K562 (cell line): Measurements from ENCODE around the gene POLA1. TPM values are rescaled to one million over a fixed set of nuclear protein-coding genes. Genes with fewer than 3 reads are reported as not detected.

Source experiments
- ARID1B ChIP-seq: fragments of 450-650 bp; IDR thresholded peaks from 2 replicates; pipeline ENCODE4 v1.6.1; 2016; ENCODE audit warnings: antibody characterized with exemption, mild to moderate bottlenecking, inconsistent platforms
- CTCF ChIP-seq, 3 experiments: IDR thresholded peaks in 2 of 3; conservative IDR thresholded peaks in 1 of 3; 2 replicates each; pipeline ENCODE4 v1.5.1; 2011 to 2012; ENCODE audit warnings: low read length in 3 of 3, mild to moderate bottlenecking in 3 of 3, control low read depth in 2 of 3, improper control_type of control experiment in 1 of 3, inconsistent platforms in 1 of 3, low read depth in 1 of 3, mixed read lengths in 1 of 3, moderate library complexity in 1 of 3; ENCODE audit not compliant: insufficient read depth in 2 of 3
- CXXC5 ChIP-seq: fragments of 250-450 bp; sonication (Bioruptor Pico); IDR thresholded peaks from 2 replicates; pipeline ENCODE4 v1.8.0; 2022; ENCODE audit warnings: inconsistent platforms, mild to moderate bottlenecking, moderate library complexity
- FIP1L1 ChIP-seq: fragments of 200-400 bp; formaldehyde crosslinking; IDR thresholded peaks from 2 replicates; pipeline ENCODE4 v1.6.1; 2018; ENCODE audit warnings: mild to moderate bottlenecking, low read depth, low read length; ENCODE audit not compliant: poor library complexity, severe bottlenecking
- HBP1 ChIP-seq: fragments of 450-650 bp; formaldehyde crosslinking; IDR thresholded peaks from 2 replicates; pipeline ENCODE4 v1.4.0; 2022; ENCODE audit warnings: missing genetic modification characterization
- KAT8 ChIP-seq: fragments of 450-650 bp; IDR thresholded peaks from 2 replicates; pipeline ENCODE4 v1.6.1; 2016; ENCODE audit warnings: low read depth, mild to moderate bottlenecking
- MAFK ChIP-seq: IDR thresholded peaks from 2 replicates; pipeline ENCODE4 v1.6.1; 2011; ENCODE audit warnings: low read length, improper control_type of control experiment
- MAZ ChIP-seq, 2 experiments: fragments of 450-650 bp in 1 of 2; sonication (generic) in 1 of 2; formaldehyde crosslinking; IDR thresholded peaks in 1 of 2; conservative IDR thresholded peaks in 1 of 2; 2 replicates each; pipeline versions ENCODE4 v1.4.0 to v1.5.0; 2020; ENCODE audit warnings: mild to moderate bottlenecking in 1 of 2, missing genetic modification reagents in 1 of 2
- MCM7 ChIP-seq, 2 experiments: fragments of 450-650 bp; IDR thresholded peaks; 2 replicates each; pipeline ENCODE4 v1.6.1; 2016 to 2018
- NFATC3 ChIP-seq: fragments of 450-650 bp; IDR thresholded peaks from 2 replicates; pipeline ENCODE4 v1.6.1; 2017; ENCODE audit warnings: mild to moderate bottlenecking
- RAD21 ChIP-seq, 2 experiments: fragments of 250-450 bp in 1 of 2; fragments of 450-650 bp in 1 of 2; sonication (Bioruptor Pico) in 1 of 2; formaldehyde crosslinking in 1 of 2; IDR thresholded peaks in 1 of 2; conservative IDR thresholded peaks in 1 of 2; 2 replicates each; pipeline versions ENCODE4 v1.4.0 to v1.8.0; 2020 to 2022; ENCODE audit warnings: mild to moderate bottlenecking in 2 of 2, moderate library complexity in 1 of 2
- TEAD1 ChIP-seq, 2 experiments: fragments of 450-650 bp in 1 of 2; sonication (generic) in 1 of 2; formaldehyde crosslinking; IDR thresholded peaks; 2 replicates each; pipeline versions ENCODE4 v1.4.0 to v1.8.0; 2020 to 2022; ENCODE audit warnings: mild to moderate bottlenecking in 2 of 2, missing genetic modification reagents in 1 of 2
- USF2 ChIP-seq: sonication (generic); formaldehyde crosslinking; IDR thresholded peaks from 2 replicates; pipeline ENCODE4 v1.5.0; 2020; ENCODE audit warnings: missing genetic modification reagents
- XRCC5 ChIP-seq: fragments of 200-400 bp; formaldehyde crosslinking; IDR thresholded peaks from 2 replicates; pipeline ENCODE4 v1.6.1; 2017; ENCODE audit warnings: low read depth, mild to moderate bottlenecking, low read length
- ZBTB26 ChIP-seq: fragments of 450-650 bp; formaldehyde crosslinking; IDR thresholded peaks from 2 replicates; pipeline ENCODE4 v1.4.0; 2022; ENCODE audit warnings: missing genetic modification characterization
- ZNF239 ChIP-seq: fragments of 250-450 bp; sonication (Bioruptor Pico); IDR thresholded peaks from 2 replicates; pipeline ENCODE4 v1.4.0; 2020; ENCODE audit warnings: mild to moderate bottlenecking
- ZNF592 ChIP-seq: fragments of 450-650 bp; IDR thresholded peaks from 2 replicates; pipeline ENCODE4 v1.6.1; 2017; ENCODE audit warnings: antibody characterized with exemption, mild to moderate bottlenecking
- ZNF766 ChIP-seq: fragments of 200-800 bp; sonication (Bioruptor generic); conservative IDR thresholded peaks from 2 replicates; pipeline ENCODE4 v1.6.1; 2016; ENCODE audit warnings: missing genetic modification characterization, missing compliant biosample characterization
- ZNF778 ChIP-seq: fragments of 450-650 bp; formaldehyde crosslinking; IDR thresholded peaks from 2 replicates; pipeline ENCODE4 v1.4.0; 2020; ENCODE audit warnings: mild to moderate bottlenecking, moderate library complexity
- polyA plus RNA-seq, 8 experiments: library from polyadenylated mRNA; depleted of rRNA in 4 of 8; stranded (reverse) in 5 of 8; unstranded in 3 of 8; fragments of >200 nt; fragmentation: Nextera tagmentation in 2 of 8; fragmentation: Illumina TruSeq in 1 of 8; extraction: Ambion mirVana in 2 of 8; extraction: Trizol in 1 of 8; gene quantifications; 2 replicates each; pipeline versions ENCODE4 v1.2.1 to v1.2.3, GENCODE V29; 2011 to 2014; ENCODE audit warnings: inconsistent platforms in 1 of 8, missing spikeins in 1 of 8
- total RNA-seq, 7 experiments: library from RNA; depleted of rRNA in 6 of 7; stranded (reverse); fragments of >200 nt in 6 of 7; fragmentation: Illumina TruSeq in 2 of 7; extraction: Trizol in 2 of 7; gene quantifications; 2 replicates each; pipeline versions ENCODE4 v1.2.1 to v1.2.3, GENCODE V29; 2011 to 2021; ENCODE audit warnings: low replicate concordance in 1 of 7

Gene POLA1
- total and polyA plus RNA-seq, 9 of the 15 experiments (the other 6 are each of a cell fraction or from before 2014, with no cell fraction given): 8.6 to 48.4 (median 27.4) TPM

GRCh38 chrX:25020905-25021449 is 327.3 kb downstream of the POLA1 start (continued):
- TF ChIP-seq ZNF592 (no peak), ZNF766 (no peak), CXXC5 (CRISPR knock-in tag) (0 out of 2 replicates have a peak, but pooled peaks have one; percentile 13), ARID1B (no peak), TEAD1 (CRISPR knock-in tag; IDR thresholded peaks at IDR 0.05) (no peak), USF2 (CRISPR knock-in tag) (no peak), HBP1 (CRISPR knock-in tag) (no peak), ZNF778 (CRISPR knock-in tag) (no peak), ZBTB26 (CRISPR knock-in tag) (no peak), MAFK (no peak), RAD21 (CRISPR knock-in tag; conservative IDR thresholded peaks at IDR 0.05 in 1 of 2, IDR thresholded peaks at IDR 0.05 in 1 of 2) (peak; percentile 41 to 64), XRCC5 (no peak), MCM7 (IDR thresholded peaks at IDR 0.05) (no peak), ZNF239 (CRISPR knock-in tag) (no peak), FIP1L1 (no peak), KAT8 (no peak), MAZ (CRISPR knock-in tag; conservative IDR thresholded peaks at IDR 0.05 in 1 of 2, IDR thresholded peaks at IDR 0.05 in 1 of 2) (peak in 1 of 2 experiments; percentile 19; a peak in 1 of 4 replicates), NFATC3 (no peak), CTCF (IDR thresholded peaks at IDR 0.05 in 2 of 3, conservative IDR thresholded peaks at IDR 0.05 in 1 of 3; ENCODE audit: insufficient read depth in 2 of 3, low read depth in 1 of 3, low read length in 3 of 3) (peak; percentile 61 to 77 (median 77))
